Lower leg skin (tissue), 3 donors: ENCODE measurements around the gene DNAH9.

Experiments used
- POLR2A ChIP-seq, 2 donors: fragments of 450-650 bp; IDR thresholded peaks; one replicate each; pipeline ENCODE4 v1.6.1; 2016 to 2017; ENCODE audit warnings: antibody characterized with exemption in 2 of 2, mild to moderate bottlenecking in 1 of 2, moderate library complexity in 1 of 2
- TF ChIP-seq, protein P1 (sequence below), 3 donors: fragments of 450-650 bp; IDR thresholded peaks; one replicate each; pipeline ENCODE4 v1.5.1; 2016; ENCODE audit warnings: antibody characterized with exemption in 3 of 3, mild to moderate bottlenecking in 3 of 3, moderate library complexity in 2 of 3

DNA sequence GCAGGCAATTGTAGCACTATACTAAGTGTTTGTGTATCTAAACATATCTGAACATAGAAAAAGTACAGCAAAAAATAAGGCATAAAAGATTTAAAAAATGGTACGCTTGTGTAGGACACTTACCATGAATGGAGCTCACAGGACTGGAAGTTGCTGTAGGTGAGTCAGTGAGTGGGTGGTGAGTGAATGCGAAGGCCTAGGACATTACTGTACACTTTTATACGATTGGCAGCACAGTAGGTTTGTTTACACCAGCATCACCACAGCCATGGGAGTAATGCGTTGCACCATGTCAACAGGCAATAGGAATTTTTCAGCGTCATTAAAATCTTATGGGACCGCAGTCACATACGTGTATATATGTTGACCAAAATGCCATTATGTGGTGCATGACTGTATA lies 45.6 kb downstream of the DNAH9 start:
- TF ChIP-seq, protein P1, sequence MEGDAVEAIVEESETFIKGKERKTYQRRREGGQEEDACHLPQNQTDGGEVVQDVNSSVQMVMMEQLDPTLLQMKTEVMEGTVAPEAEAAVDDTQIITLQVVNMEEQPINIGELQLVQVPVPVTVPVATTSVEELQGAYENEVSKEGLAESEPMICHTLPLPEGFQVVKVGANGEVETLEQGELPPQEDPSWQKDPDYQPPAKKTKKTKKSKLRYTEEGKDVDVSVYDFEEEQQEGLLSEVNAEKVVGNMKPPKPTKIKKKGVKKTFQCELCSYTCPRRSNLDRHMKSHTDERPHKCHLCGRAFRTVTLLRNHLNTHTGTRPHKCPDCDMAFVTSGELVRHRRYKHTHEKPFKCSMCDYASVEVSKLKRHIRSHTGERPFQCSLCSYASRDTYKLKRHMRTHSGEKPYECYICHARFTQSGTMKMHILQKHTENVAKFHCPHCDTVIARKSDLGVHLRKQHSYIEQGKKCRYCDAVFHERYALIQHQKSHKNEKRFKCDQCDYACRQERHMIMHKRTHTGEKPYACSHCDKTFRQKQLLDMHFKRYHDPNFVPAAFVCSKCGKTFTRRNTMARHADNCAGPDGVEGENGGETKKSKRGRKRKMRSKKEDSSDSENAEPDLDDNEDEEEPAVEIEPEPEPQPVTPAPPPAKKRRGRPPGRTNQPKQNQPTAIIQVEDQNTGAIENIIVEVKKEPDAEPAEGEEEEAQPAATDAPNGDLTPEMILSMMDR (IDR thresholded peaks at IDR 0.05): no peak
- no peak for TF ChIP-seq POLR2A (IDR thresholded peaks at IDR 0.05)
